Stimulated activated naive CD8-positive, alpha-beta T cell treated with anti-CD3 and anti-CD28 coated beads, Interleukin-15, amount 100 ng/mL, for 72 hours (primary cell): ENCODE measurements around the gene CELF1.

Source experiments
- ATAC-seq: fragments of 150-1000 bp; cut with Tn5 transposase; 2 replicates; pipeline ENCODE4 v1.10.0; 2021; ENCODE audit warnings: mild to moderate bottlenecking, moderate library complexity
- DNase-seq, 2 donors: peaks; one replicate each; pipeline ENCODE4 v3.0.0; 2021 to 2022
- H3K27ac Mint-ChIP-seq, 2 donors: one replicate each; pipeline ENCODE4 v1.8.0; 2022; ENCODE audit warnings: mild to moderate bottlenecking in 2 of 2, mixed read lengths in 2 of 2, moderate library complexity in 2 of 2
- H3K27me3 Mint-ChIP-seq: one replicate; pipeline ENCODE4 v1.8.0; 2022; ENCODE audit warnings: mixed read lengths
- H3K4me1 Mint-ChIP-seq: one replicate; pipeline ENCODE4 v1.8.0; 2022; ENCODE audit warnings: mild to moderate bottlenecking, mixed read lengths
- H3K4me3 Mint-ChIP-seq, 2 donors: one replicate each; pipeline ENCODE4 v1.8.0; 2022; ENCODE audit warnings: mild to moderate bottlenecking in 2 of 2, mixed read lengths in 2 of 2, moderate library complexity in 1 of 2
- H3K9me3 Mint-ChIP-seq, 2 donors: one replicate each; pipeline ENCODE4 v1.8.0; 2022; ENCODE audit warnings: mixed read lengths in 2 of 2

CELF1 gene

GRCh38 chr11:47586098-47586855 lies 33.3 kb upstream of the CELF1 start, which contains the start of gene FAM180B:
Gene FAM180B, plus strand, starts transcription at chr11:47586678. Its CDS starts 91 bp downstream, at chr11:47586769.
- H3K27ac Mint-ChIP-seq = peak within 1 kb of the TSS in 1 of 2 donors; percentile 74
- DNase-seq (no peak), ATAC-seq (peak; percentile 19)
- H3K4me3 Mint-ChIP-seq = no peak within 1 kb of the TSS
- H3K27me3 Mint-ChIP-seq = no peaks in the 10 kb centered on the region
- H3K9me3 Mint-ChIP-seq = no peaks in the 10 kb centered on the region
- H3K4me1 Mint-ChIP-seq = no peaks in the 10 kb centered on the region

GRCh38 chr11:47583844-47584243 lies 30.9 kb upstream of the CELF1 start:
- Mint-ChIP-seq H3K27ac (peak overlapping the region in 1 of 2 donors; percentile 85), H3K4me1 (peaks cover 15% of the 10 kb centered on the region), H3K9me3 (no peaks in the 10 kb centered on the region), H3K27me3 (no peaks in the 10 kb centered on the region), H3K4me3 (no peak overlapping the region)
- no peak for ATAC-seq
- DNase-seq = no peak

GRCh38 chr11:47578524-47579494 lies 25.9 kb upstream of the CELF1 start, which contains the start of the genes KBTBD4 and NDUFS3:
Gene KBTBD4, minus strand, starts transcription at chr11:47578970. Its CDS starts 19 bp downstream, at chr11:47578951.
Gene NDUFS3, plus strand, starts transcription at chr11:47579074. Its CDS starts 18 bp downstream, at chr11:47579092.
- Mint-ChIP-seq H3K27ac (peak within 1 kb of the TSS; percentile 95 to 100), H3K4me1 (peaks cover 42% of the 10 kb centered on the region)

GRCh38 chr11:47577460-47578041 lies 24.6 kb upstream of the CELF1 start:
- peaks cover 46% of the 10 kb centered on the region for H3K4me1 Mint-ChIP-seq
- ATAC-seq = no peak

More at GRCh38 chr11:47578524-47579494, 25.9 kb upstream of the CELF1 start, which contains the start of the genes KBTBD4 and NDUFS3:
- no peaks in the 10 kb centered on the region for H3K9me3 Mint-ChIP-seq
- peak within 1 kb of the TSS; percentile 93 to 100 for H3K4me3 Mint-ChIP-seq
- ATAC-seq (peak; percentile 98), DNase-seq (peak; percentile 90)
- no peaks in the 10 kb centered on the region for H3K27me3 Mint-ChIP-seq

GRCh38 chr11:47573321-47573720 lies 20.4 kb upstream of the CELF1 start:
- peak overlapping the region in 1 of 2 donors; percentile 8 for H3K27ac Mint-ChIP-seq
- peaks cover 38% of the 10 kb centered on the region for H3K4me1 Mint-ChIP-seq
- no peak overlapping the region for H3K4me3 Mint-ChIP-seq
- ATAC-seq = no peak
- H3K27me3 Mint-ChIP-seq = no peaks in the 10 kb centered on the region
- DNase-seq = no peak
- H3K9me3 Mint-ChIP-seq = no peaks in the 10 kb centered on the region

More at GRCh38 chr11:47577460-47578041, 24.6 kb upstream of the CELF1 start:
- H3K27ac Mint-ChIP-seq = peak overlapping the region; percentile 78 to 100
- H3K27me3 Mint-ChIP-seq = no peaks in the 10 kb centered on the region
- no peak for DNase-seq
- H3K4me3 Mint-ChIP-seq = peak overlapping the region; percentile 93 to 100
- no peaks in the 10 kb centered on the region for H3K9me3 Mint-ChIP-seq

GRCh38 chr11:47572715-47573255 lies 19.9 kb upstream of the CELF1 start:
- Mint-ChIP-seq H3K27ac (no peak overlapping the region), H3K4me3 (no peak overlapping the region), H3K9me3 (no peaks in the 10 kb centered on the region), H3K27me3 (no peaks in the 10 kb centered on the region), H3K4me1 (peaks cover 33% of the 10 kb centered on the region)
- DNase-seq = no peak
- ATAC-seq = no peak

GRCh38 chr11:47571895-47572294 lies 19.0 kb upstream of the CELF1 start:
- no peaks in the 10 kb centered on the region for H3K27me3 Mint-ChIP-seq
- H3K9me3 Mint-ChIP-seq = no peaks in the 10 kb centered on the region
- DNase-seq (no peak), ATAC-seq (no peak)
- peaks cover 27% of the 10 kb centered on the region for H3K4me1 Mint-ChIP-seq
- H3K4me3 Mint-ChIP-seq = no peak overlapping the region
- no peak overlapping the region for H3K27ac Mint-ChIP-seq

GRCh38 chr11:47571357-47571729 lies 18.4 kb upstream of the CELF1 start:
- Mint-ChIP-seq H3K9me3 (no peaks in the 10 kb centered on the region), H3K4me3 (no peak overlapping the region), H3K27ac (peak overlapping the region in 1 of 2 donors; percentile 43), H3K27me3 (no peaks in the 10 kb centered on the region), H3K4me1 (peaks cover 27% of the 10 kb centered on the region)
- no peak for DNase-seq
- no peak for ATAC-seq

- Mint-ChIP-seq H3K4me3 (no peak overlapping the region), H3K27me3 (no peaks in the 10 kb centered on the region), H3K27ac (peak overlapping the region in 1 of 2 donors; percentile 43), H3K4me1 (peaks cover 23% of the 10 kb centered on the region), H3K9me3 (no peaks in the 10 kb centered on the region)
- DNase-seq (no peak), ATAC-seq (no peak)
Measured at GRCh38 chr11:47570651-47571356, 17.9 kb upstream of the CELF1 start.

- no peaks in the 10 kb centered on the region for H3K27me3 Mint-ChIP-seq
- H3K9me3 Mint-ChIP-seq = no peaks in the 10 kb centered on the region
- DNase-seq (no peak), ATAC-seq (no peak)
- H3K4me3 Mint-ChIP-seq = no peak overlapping the region
- H3K4me1 Mint-ChIP-seq = peaks cover 30% of the 10 kb centered on the region
- H3K27ac Mint-ChIP-seq = no peak overlapping the region
Measured at GRCh38 chr11:47569646-47570045, 16.7 kb upstream of the CELF1 start.

GRCh38 chr11:47566149-47566698 lies 13.3 kb upstream of the CELF1 start:
- Mint-ChIP-seq H3K4me1 (peaks cover 40% of the 10 kb centered on the region), H3K27ac (peak overlapping the region; percentile 89 to 96), H3K4me3 (peak overlapping the region; percentile 81 to 88), H3K9me3 (no peaks in the 10 kb centered on the region), H3K27me3 (no peaks in the 10 kb centered on the region)
- ATAC-seq = no peak
- DNase-seq = no peak

GRCh38 chr11:47565340-47566148 lies 12.6 kb upstream of the CELF1 start, which contains the start of gene PTPMT1:
Gene PTPMT1, plus strand, starts transcription at chr11:47565599. Its CDS starts 24 bp downstream, at chr11:47565623.
- DNase-seq = peak; percentile 72 to 79
- Mint-ChIP-seq H3K9me3 (no peaks in the 10 kb centered on the region), H3K27me3 (no peaks in the 10 kb centered on the region), H3K4me3 (peak within 1 kb of the TSS; percentile 81 to 88), H3K27ac (peak within 1 kb of the TSS; percentile 91 to 96), H3K4me1 (peaks cover 40% of the 10 kb centered on the region)
- ATAC-seq = peak; percentile 95

- ATAC-seq = peak; percentile 45
- no peak for DNase-seq
- Mint-ChIP-seq H3K4me3 (peak overlapping the region; percentile 81 to 88), H3K27ac (peak overlapping the region; percentile 91 to 96), H3K27me3 (no peaks in the 10 kb centered on the region), H3K9me3 (no peaks in the 10 kb centered on the region), H3K4me1 (peaks cover 40% of the 10 kb centered on the region)
Measured at GRCh38 chr11:47564933-47565339, 12.0 kb upstream of the CELF1 start.
